GM12878 (cell line): ENCODE results near the gene SPATA25. TPM values are rescaled to one million over a fixed set of nuclear protein-coding genes. Genes with fewer than 3 reads are reported as not detected.

Experiments used
- ATF7 ChIP-seq: fragments of 450-650 bp; IDR thresholded peaks from 2 replicates; pipeline ENCODE4 v1.6.1; 2016; ENCODE audit warnings: low read depth, mild to moderate bottlenecking
- BACH1 ChIP-seq: fragments of 450-650 bp; IDR thresholded peaks from 2 replicates; pipeline ENCODE4 v1.6.1; 2017; ENCODE audit warnings: mild to moderate bottlenecking, borderline replicate concordance
- BCL3 ChIP-seq: IDR thresholded peaks from 2 replicates; pipeline ENCODE4 v1.6.1; 2011; ENCODE audit warnings: borderline replicate concordance, low read depth, mild to moderate bottlenecking, moderate library complexity, low read length; ENCODE audit not compliant: insufficient read depth, poor library complexity, severe bottlenecking
- BMI1 ChIP-seq: fragments of 450-650 bp; IDR thresholded peaks from 2 replicates; pipeline ENCODE4 v1.6.1; 2016; ENCODE audit warnings: mild to moderate bottlenecking, moderate library complexity, borderline replicate concordance
- CBX3 ChIP-seq: fragments of 200-600 bp; sonication (generic); IDR thresholded peaks from 2 replicates; pipeline ENCODE4 v1.6.1; 2016; ENCODE audit warnings: low read depth, borderline replicate concordance
- CREB1 ChIP-seq: IDR thresholded peaks from 2 replicates; pipeline ENCODE4 v1.6.1; 2012; ENCODE audit warnings: low read depth, mild to moderate bottlenecking, inconsistent platforms
- DPF2 ChIP-seq: fragments of 450-650 bp; IDR thresholded peaks from 2 replicates; pipeline ENCODE4 v1.6.1; 2017; ENCODE audit warnings: mild to moderate bottlenecking
- EP300 ChIP-seq, 2 experiments: fragments of 150-350 bp in 1 of 2; IDR thresholded peaks; 2 replicates each; pipeline ENCODE4 v1.6.1; 2011 to 2012; ENCODE audit warnings: low read depth in 2 of 2, low read length in 2 of 2, borderline replicate concordance in 1 of 2, improper control_type of control experiment in 1 of 2, inconsistent platforms in 1 of 2; ENCODE audit not compliant: control insufficient read depth in 1 of 2
- ETV6 ChIP-seq, 2 experiments: fragments of 450-650 bp in 1 of 2; IDR thresholded peaks in 1 of 2; conservative IDR thresholded peaks in 1 of 2; 2 replicates each; pipeline ENCODE4 v1.6.1; 2014; ENCODE audit warnings: antibody characterized with exemption in 1 of 2, borderline replicate concordance in 1 of 2, low read depth in 1 of 2, mild to moderate bottlenecking in 1 of 2, moderate library complexity in 1 of 2
- NFIC ChIP-seq: IDR thresholded peaks from 2 replicates; pipeline ENCODE4 v1.6.1; 2012; ENCODE audit warnings: low read depth, mild to moderate bottlenecking, inconsistent platforms, low read length, moderate library complexity
- NR2F1 ChIP-seq: fragments of 450-650 bp; conservative IDR thresholded peaks from 2 replicates; pipeline ENCODE4 v1.6.1; 2017; ENCODE audit warnings: mild to moderate bottlenecking
- POLR2AphosphoS2 ChIP-seq: IDR thresholded peaks from 2 replicates; pipeline ENCODE4 v1.6.1; 2011; ENCODE audit warnings: low read depth, mild to moderate bottlenecking, low read length, improper control_type of control experiment, moderate library complexity
- POLR2AphosphoS5 ChIP-seq: IDR thresholded peaks from 2 replicates; pipeline ENCODE4 v1.6.1; 2011; ENCODE audit warnings: mild to moderate bottlenecking, low read length, inconsistent platforms
- RELA ChIP-seq: fragments of 450-650 bp; IDR thresholded peaks from 2 replicates; pipeline ENCODE4 v1.8.0; 2014; ENCODE audit warnings: borderline replicate concordance; ENCODE audit not compliant: partially characterized antibody
- SREBF1 ChIP-seq: IDR thresholded peaks from 2 replicates; pipeline ENCODE4 v1.6.1; 2012; ENCODE audit warnings: mild to moderate bottlenecking, low read length
- ZBED1 ChIP-seq: IDR thresholded peaks from 2 replicates; pipeline ENCODE4 v1.6.1; 2016; ENCODE audit warnings: borderline replicate concordance
- ZNF274 ChIP-seq: IDR thresholded peaks from one replicate; pipeline ENCODE4 v1.8.0; 2011; ENCODE audit not compliant: insufficient read length, insufficient read depth
- ZNF622 ChIP-seq: fragments of 450-650 bp; IDR thresholded peaks from 2 replicates; pipeline ENCODE4 v1.6.1; 2017; ENCODE audit warnings: mild to moderate bottlenecking, inconsistent platforms
- polyA plus RNA-seq, 11 experiments: library from polyadenylated mRNA; depleted of rRNA in 4 of 11; unstranded in 6 of 11; stranded (reverse) in 5 of 11; fragments of >200 nt; fragmentation: Nextera tagmentation in 4 of 11; fragmentation: Illumina TruSeq in 1 of 11; extraction: Ambion mirVana in 4 of 11; extraction: Trizol in 1 of 11; gene quantifications; 1 replicate in 1 of 11; 2 replicates in 10 of 11; pipeline versions ENCODE4 v1.2.1 to v1.2.3, GENCODE V29; 2011 to 2016; ENCODE audit warnings: inconsistent platforms in 2 of 11, missing spikeins in 2 of 11, low read depth in 1 of 11
- total RNA-seq, 4 experiments: library from RNA; depleted of rRNA in 3 of 4; stranded (reverse); fragments of >200 nt in 3 of 4; fragmentation: Illumina TruSeq in 1 of 4; extraction: Trizol in 1 of 4; gene quantifications; 2 replicates each; pipeline versions ENCODE4 v1.2.1 to v1.2.3, GENCODE V29; 2013 to 2021
- TF ChIP-seq, protein P1 (sequence below): fragments of 450-650 bp; IDR thresholded peaks from 2 replicates; pipeline ENCODE4 v1.6.1; 2017; ENCODE audit warnings: low read depth, mild to moderate bottlenecking, moderate library complexity
- TF ChIP-seq, protein P2 (sequence below): IDR thresholded peaks from 2 replicates; pipeline ENCODE4 v1.6.1; 2012; ENCODE audit warnings: mild to moderate bottlenecking, low read depth, low read length
- TF ChIP-seq, protein P3 (sequence below): fragments of 450-650 bp; IDR thresholded peaks from 2 replicates; pipeline ENCODE4 v1.6.1; 2016; ENCODE audit warnings: mild to moderate bottlenecking

The SPATA25 gene
- total and polyA plus RNA-seq, 10 of the 15 experiments (the other 5 are each of a cell fraction or from before 2014, with no cell fraction given), result 0.28 to 2.9 (median 1.3) TPM; not detected in 3

GRCh38 chr20:45890985-45891983 lies 3.9 kb upstream of the SPATA25 start, which contains the start of the genes CTSA and NEURL2 (continued):
- TF ChIP-seq, protein P1, sequence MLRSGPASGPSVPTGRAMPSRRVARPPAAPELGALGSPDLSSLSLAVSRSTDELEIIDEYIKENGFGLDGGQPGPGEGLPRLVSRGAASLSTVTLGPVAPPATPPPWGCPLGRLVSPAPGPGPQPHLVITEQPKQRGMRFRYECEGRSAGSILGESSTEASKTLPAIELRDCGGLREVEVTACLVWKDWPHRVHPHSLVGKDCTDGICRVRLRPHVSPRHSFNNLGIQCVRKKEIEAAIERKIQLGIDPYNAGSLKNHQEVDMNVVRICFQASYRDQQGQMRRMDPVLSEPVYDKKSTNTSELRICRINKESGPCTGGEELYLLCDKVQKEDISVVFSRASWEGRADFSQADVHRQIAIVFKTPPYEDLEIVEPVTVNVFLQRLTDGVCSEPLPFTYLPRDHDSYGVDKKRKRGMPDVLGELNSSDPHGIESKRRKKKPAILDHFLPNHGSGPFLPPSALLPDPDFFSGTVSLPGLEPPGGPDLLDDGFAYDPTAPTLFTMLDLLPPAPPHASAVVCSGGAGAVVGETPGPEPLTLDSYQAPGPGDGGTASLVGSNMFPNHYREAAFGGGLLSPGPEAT, result peak; percentile 100
- TF ChIP-seq BMI1, result no peak
- no peak for TF ChIP-seq SREBF1
- no peak for TF ChIP-seq ZNF274
- TF ChIP-seq, protein P2, sequence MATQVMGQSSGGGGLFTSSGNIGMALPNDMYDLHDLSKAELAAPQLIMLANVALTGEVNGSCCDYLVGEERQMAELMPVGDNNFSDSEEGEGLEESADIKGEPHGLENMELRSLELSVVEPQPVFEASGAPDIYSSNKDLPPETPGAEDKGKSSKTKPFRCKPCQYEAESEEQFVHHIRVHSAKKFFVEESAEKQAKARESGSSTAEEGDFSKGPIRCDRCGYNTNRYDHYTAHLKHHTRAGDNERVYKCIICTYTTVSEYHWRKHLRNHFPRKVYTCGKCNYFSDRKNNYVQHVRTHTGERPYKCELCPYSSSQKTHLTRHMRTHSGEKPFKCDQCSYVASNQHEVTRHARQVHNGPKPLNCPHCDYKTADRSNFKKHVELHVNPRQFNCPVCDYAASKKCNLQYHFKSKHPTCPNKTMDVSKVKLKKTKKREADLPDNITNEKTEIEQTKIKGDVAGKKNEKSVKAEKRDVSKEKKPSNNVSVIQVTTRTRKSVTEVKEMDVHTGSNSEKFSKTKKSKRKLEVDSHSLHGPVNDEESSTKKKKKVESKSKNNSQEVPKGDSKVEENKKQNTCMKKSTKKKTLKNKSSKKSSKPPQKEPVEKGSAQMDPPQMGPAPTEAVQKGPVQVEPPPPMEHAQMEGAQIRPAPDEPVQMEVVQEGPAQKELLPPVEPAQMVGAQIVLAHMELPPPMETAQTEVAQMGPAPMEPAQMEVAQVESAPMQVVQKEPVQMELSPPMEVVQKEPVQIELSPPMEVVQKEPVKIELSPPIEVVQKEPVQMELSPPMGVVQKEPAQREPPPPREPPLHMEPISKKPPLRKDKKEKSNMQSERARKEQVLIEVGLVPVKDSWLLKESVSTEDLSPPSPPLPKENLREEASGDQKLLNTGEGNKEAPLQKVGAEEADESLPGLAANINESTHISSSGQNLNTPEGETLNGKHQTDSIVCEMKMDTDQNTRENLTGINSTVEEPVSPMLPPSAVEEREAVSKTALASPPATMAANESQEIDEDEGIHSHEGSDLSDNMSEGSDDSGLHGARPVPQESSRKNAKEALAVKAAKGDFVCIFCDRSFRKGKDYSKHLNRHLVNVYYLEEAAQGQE, result no peak
- TF ChIP-seq, protein P3, sequence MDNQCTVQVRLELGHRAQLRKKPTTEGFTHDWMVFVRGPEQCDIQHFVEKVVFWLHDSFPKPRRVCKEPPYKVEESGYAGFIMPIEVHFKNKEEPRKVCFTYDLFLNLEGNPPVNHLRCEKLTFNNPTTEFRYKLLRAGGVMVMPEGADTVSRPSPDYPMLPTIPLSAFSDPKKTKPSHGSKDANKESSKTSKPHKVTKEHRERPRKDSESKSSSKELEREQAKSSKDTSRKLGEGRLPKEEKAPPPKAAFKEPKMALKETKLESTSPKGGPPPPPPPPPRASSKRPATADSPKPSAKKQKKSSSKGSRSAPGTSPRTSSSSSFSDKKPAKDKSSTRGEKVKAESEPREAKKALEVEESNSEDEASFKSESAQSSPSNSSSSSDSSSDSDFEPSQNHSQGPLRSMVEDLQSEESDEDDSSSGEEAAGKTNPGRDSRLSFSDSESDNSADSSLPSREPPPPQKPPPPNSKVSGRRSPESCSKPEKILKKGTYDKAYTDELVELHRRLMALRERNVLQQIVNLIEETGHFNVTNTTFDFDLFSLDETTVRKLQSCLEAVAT, result peak; percentile 89
- peak in 1 of 2 experiments; percentile 54; a peak in 1 of 4 replicates for TF ChIP-seq ETV6 (conservative IDR thresholded peaks at IDR 0.05 in 1 of 2, IDR thresholded peaks at IDR 0.05 in 1 of 2; ENCODE audit: borderline replicate concordance in 1 of 2, low read depth in 1 of 2)
- peak; percentile 47; the same call in 1 of the 2 replicates for TF ChIP-seq BACH1
- peak; percentile 86 for TF ChIP-seq DPF2
- TF ChIP-seq RELA, result peak; percentile 93
- no peak for TF ChIP-seq BCL3
- TF ChIP-seq POLR2AphosphoS2, result peak; percentile 35; the same call in 1 of the 2 replicates
- TF ChIP-seq CBX3, result no peak
- no peak; the same call in 1 of the 2 replicates for TF ChIP-seq CREB1
- TF ChIP-seq NFIC, result peak; percentile 99
- peak; percentile 44; the same call in 1 of the 2 replicates for TF ChIP-seq POLR2AphosphoS5
- peak; percentile 99 for TF ChIP-seq NR2F1
- 0 out of 2 replicates have a peak, but pooled peaks have one; percentile 37 for TF ChIP-seq ZBED1
- peak; percentile 58; the same call in 1 of the 2 replicates for TF ChIP-seq ATF7
- peak; percentile 43 to 62; a peak in 2 of 4 replicates for TF ChIP-seq EP300 (IDR thresholded peaks at IDR 0.05; ENCODE audit: borderline replicate concordance in 1 of 2, control insufficient read depth in 1 of 2, low read depth in 2 of 2, low read length in 2 of 2)
- no peak for TF ChIP-seq ZNF622
